Measurements from ENCODE around the gene GIPR.

The GIPR gene

DNA sequence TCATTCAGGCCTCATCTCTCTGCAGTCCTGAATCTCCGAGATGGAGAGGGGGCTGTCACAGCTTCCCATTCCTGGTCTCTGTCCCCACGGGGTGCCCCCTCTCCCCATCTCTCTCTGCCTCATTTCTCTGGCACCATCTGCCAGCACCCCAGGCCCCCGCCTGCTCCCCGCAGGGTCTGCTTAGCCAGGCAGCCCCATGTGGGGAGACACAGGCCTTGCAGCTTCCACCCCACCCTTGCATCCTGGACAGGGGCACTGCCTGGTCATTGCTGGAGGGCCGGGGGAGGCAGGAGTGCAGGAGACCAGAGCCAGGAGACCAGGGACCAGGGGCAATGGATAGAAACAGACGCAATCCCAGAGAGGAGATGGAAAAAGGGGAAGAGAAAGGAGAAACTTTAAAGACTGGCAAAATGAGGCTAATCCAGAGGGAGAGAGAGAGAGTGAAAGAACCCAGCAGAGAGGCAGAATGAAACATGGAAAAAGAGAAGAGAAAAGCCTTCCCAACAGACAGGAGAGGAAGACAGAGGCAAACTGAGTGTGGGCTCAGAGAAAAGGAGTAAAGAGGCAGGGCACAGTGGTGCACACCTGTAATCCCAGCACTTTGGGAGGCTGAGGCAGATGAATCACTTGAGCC is 8.8 kb upstream of the GIPR start:
- Histone ChIP-seq H3K36me3 (ENCODE audit: insufficient read depth, low read length) (no peaks in the 10 kb centered on the region), H3K27ac (no peak overlapping the region), H3K4me3 (no peak overlapping the region), H3K9ac (ENCODE audit: insufficient read length) (no peak overlapping the region), H3K9me3 (ENCODE audit: low read depth, low read length) (no peaks in the 10 kb centered on the region)
- TF ChIP-seq POLR2AphosphoS5 (IDR thresholded peaks at IDR 0.05; ENCODE audit: borderline replicate concordance, low read depth, low read length) (no peak), EZH2 (IDR thresholded peaks at IDR 0.05) (no peak), FOXP2 (optimal IDR thresholded peaks at IDR 0.05; ENCODE audit: control extremely low read depth, extremely low read length, insufficient read depth) (no peak)
- no peak for DNase-seq (ENCODE audit: low read depth, low spot score)

DNA sequence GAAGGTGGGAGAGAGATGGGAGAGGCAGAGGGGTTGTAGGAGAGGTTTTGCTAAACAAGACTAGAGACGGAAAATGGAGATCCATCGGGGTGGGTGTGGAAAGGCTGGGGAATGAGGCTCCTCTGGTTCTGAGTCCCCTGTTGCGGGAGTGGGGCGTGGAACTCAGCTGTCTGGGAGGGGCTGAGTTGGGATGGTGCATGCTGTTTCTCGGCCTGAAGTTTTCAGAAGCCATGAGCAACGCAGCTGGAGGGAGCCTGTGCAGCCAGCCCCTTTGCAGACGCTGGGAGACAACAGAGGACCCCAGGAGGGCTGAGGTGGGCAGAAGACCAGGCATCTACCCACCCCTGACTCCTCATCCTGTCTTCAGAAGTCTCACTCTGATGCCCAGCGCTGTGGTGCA is 7.4 kb upstream of the GIPR start:
- H3K27ac ChIP-seq: no peak overlapping the region

GRCh38 chr19:45663800-45664199 is 4.2 kb upstream of the GIPR start:
- TF ChIP-seq EZH2 (IDR thresholded peaks at IDR 0.05) (no peak), POLR2AphosphoS5 (IDR thresholded peaks at IDR 0.05; ENCODE audit: borderline replicate concordance, low read depth, low read length) (no peak), FOXP2 (optimal IDR thresholded peaks at IDR 0.05; ENCODE audit: control extremely low read depth, extremely low read length, insufficient read depth) (no peak)
- Histone ChIP-seq H3K4me3 (no peak overlapping the region), H3K9ac (ENCODE audit: insufficient read length) (no peak overlapping the region), H3K9me3 (ENCODE audit: low read depth, low read length) (no peaks in the 10 kb centered on the region), H3K36me3 (ENCODE audit: insufficient read depth, low read length) (no peaks in the 10 kb centered on the region), H3K27ac (no peak overlapping the region)
- DNase-seq (ENCODE audit: low read depth, low spot score): no peak

More for the DNA sequence above, 7.4 kb upstream of the GIPR start:
- H3K4me3 ChIP-seq: no peak overlapping the region
- no peak for DNase-seq (ENCODE audit: low read depth, low spot score)
- no peak for TF ChIP-seq FOXP2 (optimal IDR thresholded peaks at IDR 0.05; ENCODE audit: control extremely low read depth, extremely low read length, insufficient read depth)
- no peak for TF ChIP-seq EZH2 (IDR thresholded peaks at IDR 0.05)
- H3K9me3 ChIP-seq (ENCODE audit: low read depth, low read length): no peaks in the 10 kb centered on the region
- H3K36me3 ChIP-seq (ENCODE audit: insufficient read depth, low read length): no peaks in the 10 kb centered on the region
- no peak overlapping the region for H3K9ac ChIP-seq (ENCODE audit: insufficient read length)

DNA sequence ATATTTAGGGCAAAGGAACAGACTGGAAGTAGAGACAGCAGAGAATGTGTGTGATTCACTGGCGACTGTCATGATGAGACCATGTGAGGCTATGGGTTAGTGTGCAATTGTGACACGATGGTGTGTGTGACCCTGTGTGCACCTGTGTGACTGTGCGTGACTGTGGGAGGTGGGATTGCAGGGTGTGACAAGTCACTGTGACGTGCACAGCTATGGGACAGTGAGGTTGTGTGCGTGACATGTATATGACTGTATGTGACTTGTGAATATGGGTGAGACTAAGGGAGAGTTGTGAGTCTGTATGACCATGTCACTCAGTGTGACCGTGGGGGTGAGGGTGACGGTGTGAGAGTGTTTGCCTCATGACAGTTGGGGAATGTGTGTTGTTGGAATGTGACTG is 3.4 kb upstream of the GIPR start:
- TF ChIP-seq EZH2 (IDR thresholded peaks at IDR 0.05) (no peak), POLR2AphosphoS5 (IDR thresholded peaks at IDR 0.05; ENCODE audit: borderline replicate concordance, low read depth, low read length) (no peak)
- Histone ChIP-seq H3K9me3 (ENCODE audit: low read depth, low read length) (no peaks in the 10 kb centered on the region), H3K36me3 (ENCODE audit: insufficient read depth, low read length) (no peaks in the 10 kb centered on the region), H3K4me3 (no peak overlapping the region), H3K27ac (no peak overlapping the region), H3K9ac (ENCODE audit: insufficient read length) (no peak overlapping the region)
- DNase-seq (ENCODE audit: low read depth, low spot score): no peak

DNA sequence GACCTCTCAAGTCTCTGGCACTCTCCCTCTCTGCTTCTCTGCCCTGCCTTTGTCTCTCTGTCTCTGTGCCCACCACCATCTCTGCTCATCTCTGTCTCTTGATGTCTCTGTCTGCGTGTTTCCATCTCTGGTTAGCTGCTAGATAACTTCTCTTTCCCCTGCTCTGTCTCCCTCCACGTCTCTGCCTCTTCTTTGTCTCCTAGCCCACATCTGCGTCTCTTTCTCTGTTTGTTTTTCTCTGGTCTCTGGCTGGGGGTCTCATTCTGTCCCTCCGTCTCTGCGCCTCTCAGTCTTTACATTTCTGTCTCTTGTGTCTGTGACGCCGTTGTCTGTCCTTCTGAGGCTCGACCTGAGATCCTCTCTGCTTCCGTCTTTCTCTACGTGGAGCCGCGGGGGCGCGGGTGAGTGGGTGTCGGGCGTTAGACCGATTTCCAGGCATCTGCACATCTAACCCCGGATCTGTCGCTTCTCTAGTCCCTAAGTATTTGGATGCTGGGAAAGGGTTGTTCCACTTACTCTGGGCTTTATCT is 386 bp downstream of the GIPR start:
- Histone ChIP-seq H3K4me3 (peak overlapping the region; percentile 86), H3K36me3 (ENCODE audit: insufficient read depth, low read length) (no peaks in the 10 kb centered on the region), H3K9ac (ENCODE audit: insufficient read length) (peak overlapping the region; percentile 60), H3K9me3 (ENCODE audit: low read depth, low read length) (no peaks in the 10 kb centered on the region), H3K27ac (no peak overlapping the region)
- TF ChIP-seq EZH2 (IDR thresholded peaks at IDR 0.05) (no peak), POLR2AphosphoS5 (IDR thresholded peaks at IDR 0.05; ENCODE audit: borderline replicate concordance, low read depth, low read length) (no peak), FOXP2 (optimal IDR thresholded peaks at IDR 0.05; ENCODE audit: control extremely low read depth, extremely low read length, insufficient read depth) (no peak)
- no peak for DNase-seq (ENCODE audit: low read depth, low spot score)

- Histone ChIP-seq H3K4me3 (no peak overlapping the region), H3K9me3 (ENCODE audit: low read depth, low read length) (no peaks in the 10 kb centered on the region), H3K36me3 (ENCODE audit: insufficient read depth, low read length) (no peaks in the 10 kb centered on the region), H3K27ac (no peak overlapping the region), H3K9ac (ENCODE audit: insufficient read length) (no peak overlapping the region)
- peak; percentile 32 for DNase-seq (ENCODE audit: low read depth, low spot score)
- TF ChIP-seq POLR2AphosphoS5 (IDR thresholded peaks at IDR 0.05; ENCODE audit: borderline replicate concordance, low read depth, low read length) (no peak), FOXP2 (optimal IDR thresholded peaks at IDR 0.05; ENCODE audit: control extremely low read depth, extremely low read length, insufficient read depth) (no peak), EZH2 (IDR thresholded peaks at IDR 0.05) (no peak)
These were observed 2.8 kb downstream of the GIPR start for GRCh38 chr19:45670670-45671453.

DNA sequence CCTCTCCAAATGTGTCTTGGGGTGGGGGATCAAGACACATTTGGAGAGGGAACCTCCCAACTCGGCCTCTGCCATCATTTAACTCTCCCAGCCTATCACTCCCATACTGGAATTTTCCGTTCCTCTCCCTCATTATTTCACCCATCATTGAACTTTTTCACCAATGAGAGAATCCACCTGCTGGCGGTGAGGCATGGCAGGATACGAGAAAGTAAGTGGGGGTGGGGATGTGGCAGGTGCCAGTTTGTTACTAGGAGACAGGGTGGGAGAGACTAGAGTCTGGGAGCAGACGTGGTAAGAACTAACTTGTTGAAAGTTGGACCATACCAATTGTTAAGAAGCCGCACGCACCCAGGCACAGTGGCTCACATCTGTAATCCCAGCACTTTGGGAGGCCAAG is 6.9 kb downstream of the GIPR start:
- H3K9me3 ChIP-seq (ENCODE audit: low read depth, low read length): no peaks in the 10 kb centered on the region
- TF ChIP-seq POLR2AphosphoS5 (IDR thresholded peaks at IDR 0.05; ENCODE audit: borderline replicate concordance, low read depth, low read length) (no peak), FOXP2 (optimal IDR thresholded peaks at IDR 0.05; ENCODE audit: control extremely low read depth, extremely low read length, insufficient read depth) (no peak)
- H3K9ac ChIP-seq (ENCODE audit: insufficient read length): no peak overlapping the region
- H3K36me3 ChIP-seq (ENCODE audit: insufficient read depth, low read length): no peaks in the 10 kb centered on the region
- H3K4me3 ChIP-seq: no peak overlapping the region
- H3K27ac ChIP-seq: no peak overlapping the region
- DNase-seq (ENCODE audit: low read depth, low spot score): no peak

- TF ChIP-seq EZH2 (IDR thresholded peaks at IDR 0.05) (no peak), FOXP2 (optimal IDR thresholded peaks at IDR 0.05; ENCODE audit: control extremely low read depth, extremely low read length, insufficient read depth) (no peak), POLR2AphosphoS5 (IDR thresholded peaks at IDR 0.05; ENCODE audit: borderline replicate concordance, low read depth, low read length) (no peak)
- Histone ChIP-seq H3K9ac (ENCODE audit: insufficient read length) (no peak overlapping the region), H3K4me3 (peak overlapping the region; percentile 71; the same call in 1 of the 2 replicates), H3K27ac (no peak overlapping the region), H3K36me3 (ENCODE audit: insufficient read depth, low read length) (no peaks in the 10 kb centered on the region), H3K9me3 (ENCODE audit: low read depth, low read length) (no peaks in the 10 kb centered on the region)
- no peak for DNase-seq (ENCODE audit: low read depth, low spot score)
These were observed 8.8 kb downstream of the GIPR start for GRCh38 chr19:45676851-45677263.

Data from SK-N-MC (cell line).